Measurements from ENCODE around the gene NUMA1. TPM values are rescaled to one million over a fixed set of nuclear protein-coding genes. Genes with fewer than 3 reads are reported as not detected.

NUMA1 gene
- total RNA-seq, 1 donor from 2014 or later: 145 TPM

DNA sequence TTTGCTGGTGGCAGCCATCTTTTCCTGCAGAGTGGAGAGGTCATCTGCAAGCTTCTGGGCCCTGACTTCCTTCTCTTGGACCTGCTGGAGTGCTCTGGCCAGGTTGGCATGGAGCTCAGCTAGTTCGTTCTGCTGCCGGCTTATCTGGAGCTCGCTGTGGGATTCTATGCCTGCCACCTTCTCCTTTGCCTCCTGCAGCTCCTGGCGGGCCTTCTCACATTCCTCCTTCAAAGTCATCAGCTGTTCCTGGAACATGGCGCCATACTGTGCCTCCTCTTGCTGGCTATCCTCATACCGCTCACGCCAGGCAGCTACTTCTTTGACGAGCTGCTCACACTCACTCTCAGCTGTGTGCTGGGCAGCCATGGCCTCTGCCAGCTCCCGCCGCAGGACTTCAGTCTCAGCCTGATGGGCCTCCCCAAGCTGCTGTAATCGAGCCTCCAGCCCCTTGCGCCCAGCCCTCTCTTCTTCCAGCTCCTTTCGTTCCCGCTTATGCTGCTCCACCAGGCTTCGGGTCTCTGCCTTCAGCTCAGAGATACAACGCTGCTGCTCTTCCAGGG, 65.5 kb downstream of the NUMA1 start:
- DNase-seq (ENCODE audit: low spot score): no peak

DNA sequence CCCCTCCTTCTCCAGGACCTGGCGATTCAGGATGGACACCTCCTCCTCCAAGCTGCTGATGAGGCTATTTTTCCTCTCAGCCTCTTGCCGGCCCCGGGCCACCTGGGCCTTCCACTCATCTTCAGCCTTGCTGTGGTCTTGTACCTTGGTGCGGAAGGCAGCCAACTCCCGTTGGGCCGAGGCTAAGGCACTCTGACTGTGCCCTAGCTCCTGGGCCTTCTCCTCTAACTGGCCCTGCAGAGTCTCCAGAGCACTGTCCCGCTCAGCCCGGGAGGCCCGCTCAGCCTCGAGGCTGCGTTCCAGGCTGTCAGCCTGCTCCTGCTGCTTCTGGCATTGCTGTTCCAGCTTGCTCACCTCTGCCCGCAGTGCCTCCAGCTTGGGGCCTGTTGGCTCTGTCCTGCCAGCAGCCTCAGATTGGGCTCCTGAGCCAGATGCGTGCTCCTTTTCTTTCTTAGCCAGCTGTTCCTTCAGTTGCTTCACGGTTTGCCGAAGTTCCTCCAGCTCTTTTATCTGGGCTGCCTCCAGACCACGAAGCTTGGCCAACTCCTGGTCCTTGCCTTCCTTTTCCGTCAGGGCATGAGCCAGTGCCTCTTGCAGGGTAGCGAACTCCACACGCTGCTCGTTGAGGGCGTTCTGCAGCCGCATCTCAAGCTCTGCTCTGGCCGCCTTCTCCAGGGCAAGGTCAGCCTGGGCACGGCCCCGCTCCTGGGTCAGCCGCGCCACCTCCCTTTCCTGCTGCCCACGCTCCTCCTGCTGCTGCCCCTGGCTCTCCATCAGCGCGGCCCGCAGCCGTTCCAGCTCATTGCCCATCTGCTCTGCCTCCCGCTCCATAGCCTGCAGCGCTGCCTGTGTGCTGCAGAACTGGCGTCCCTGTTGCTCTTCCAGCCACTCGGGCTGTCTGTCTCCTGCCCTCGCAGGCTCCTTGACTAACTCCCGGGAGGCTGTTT, 66.3 kb downstream of the NUMA1 start:
- no peak for DNase-seq (ENCODE audit: low spot score)

DNA sequence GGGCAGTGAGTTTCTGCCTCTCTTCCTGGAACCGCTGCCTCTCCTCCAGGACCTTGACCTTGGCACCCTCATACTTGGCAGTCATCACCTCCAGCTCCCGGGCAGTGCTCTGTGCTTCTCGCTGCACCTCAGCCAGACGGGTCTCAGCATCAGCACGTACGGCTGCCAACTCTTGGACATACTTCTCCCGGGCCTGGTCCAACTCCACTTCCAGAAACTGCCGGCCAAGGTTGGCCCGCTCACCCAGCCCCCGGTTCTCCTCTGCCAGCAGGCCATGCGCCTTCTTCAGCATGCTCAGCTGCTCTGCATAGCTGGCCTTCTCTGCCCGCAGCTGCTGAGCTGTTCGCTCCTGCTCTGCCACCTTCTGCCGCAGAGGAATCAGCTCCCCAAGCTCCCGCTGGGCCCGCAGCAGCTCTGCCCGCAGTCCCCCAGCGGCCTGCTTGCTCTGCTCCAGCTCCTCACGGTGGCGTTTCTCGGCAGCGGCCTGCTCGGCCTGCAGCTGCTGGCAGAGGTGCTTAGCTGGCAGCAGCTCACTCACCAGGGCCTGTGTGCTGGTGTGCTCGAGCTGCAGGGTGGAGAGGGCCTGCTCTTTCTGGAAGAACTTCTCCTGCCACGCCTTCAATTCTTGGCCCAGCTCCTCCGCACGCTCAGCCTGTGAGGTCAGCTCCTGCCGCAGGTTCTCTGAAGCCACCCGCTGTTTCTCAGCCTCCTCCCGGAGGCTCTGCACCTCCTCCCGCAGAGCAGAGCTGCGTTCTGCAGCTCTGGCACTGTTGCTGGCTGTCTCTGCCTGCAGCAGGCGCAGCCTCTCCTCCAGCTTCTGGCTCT, 67.2 kb downstream of the NUMA1 start:
- DNase-seq (ENCODE audit: low spot score): peak; percentile 89

DNA sequence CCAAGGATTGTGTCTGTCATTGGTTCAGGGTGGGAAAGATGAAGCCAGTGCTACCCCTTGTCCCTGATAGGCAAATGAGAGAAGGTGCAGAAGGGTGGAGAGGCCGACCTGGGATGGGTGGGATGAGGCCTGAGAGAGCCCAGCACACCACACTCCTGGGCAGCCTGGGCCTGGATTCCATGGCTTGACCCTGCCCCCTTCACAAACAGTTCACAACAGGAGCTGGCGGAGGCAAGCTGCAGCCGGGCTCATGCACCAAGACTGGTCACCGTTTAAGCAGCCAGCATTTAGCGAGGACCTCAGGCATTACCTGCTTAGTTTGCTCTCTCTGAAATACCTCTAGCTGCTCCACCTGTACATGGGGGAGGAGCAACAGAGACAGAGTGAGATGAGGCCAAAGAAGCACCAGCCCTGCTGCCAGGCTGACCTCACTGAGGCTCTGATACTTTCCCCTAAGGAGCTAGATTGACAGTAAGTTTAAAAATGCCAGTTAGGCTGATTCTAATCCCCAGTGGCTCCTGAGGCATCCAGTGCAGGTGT, 68.2 kb downstream of the NUMA1 start:
- DNase-seq (ENCODE audit: low spot score): no peak

DNA sequence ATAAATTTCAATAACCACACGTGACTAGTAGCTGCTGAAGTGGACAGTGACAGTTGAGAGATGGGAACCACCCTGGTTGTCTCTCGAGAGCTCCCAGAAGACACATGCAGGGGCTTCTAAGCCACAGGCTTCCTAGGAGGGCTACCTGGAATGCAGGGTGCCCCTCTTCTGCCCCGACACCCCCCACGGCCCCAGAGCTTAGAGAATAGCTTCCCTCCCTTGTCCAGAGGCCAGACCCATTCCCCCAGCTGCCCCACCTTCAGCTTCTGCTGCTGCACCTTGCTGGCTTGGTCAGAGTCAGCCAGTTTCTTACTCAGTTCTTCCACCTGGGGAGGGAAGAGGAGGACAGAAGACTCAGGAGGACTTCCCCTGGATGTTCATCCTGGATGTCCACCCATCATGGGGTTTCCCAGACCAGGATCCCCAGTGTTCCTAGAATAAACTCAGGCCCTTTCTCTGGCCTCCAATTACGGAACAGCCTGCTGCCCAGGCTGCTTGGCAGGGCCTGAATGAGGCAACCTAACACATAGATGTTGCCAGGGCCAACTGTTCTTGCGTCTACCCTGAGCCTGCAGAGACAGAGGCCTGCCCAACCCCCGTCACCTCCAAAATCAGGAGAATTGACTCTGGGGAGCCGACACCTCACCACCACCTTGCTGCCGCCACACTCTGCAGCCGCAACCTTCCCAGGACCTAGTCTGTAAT, 69.7 kb downstream of the NUMA1 start:
- DNase-seq (ENCODE audit: low spot score): no peak

DNA sequence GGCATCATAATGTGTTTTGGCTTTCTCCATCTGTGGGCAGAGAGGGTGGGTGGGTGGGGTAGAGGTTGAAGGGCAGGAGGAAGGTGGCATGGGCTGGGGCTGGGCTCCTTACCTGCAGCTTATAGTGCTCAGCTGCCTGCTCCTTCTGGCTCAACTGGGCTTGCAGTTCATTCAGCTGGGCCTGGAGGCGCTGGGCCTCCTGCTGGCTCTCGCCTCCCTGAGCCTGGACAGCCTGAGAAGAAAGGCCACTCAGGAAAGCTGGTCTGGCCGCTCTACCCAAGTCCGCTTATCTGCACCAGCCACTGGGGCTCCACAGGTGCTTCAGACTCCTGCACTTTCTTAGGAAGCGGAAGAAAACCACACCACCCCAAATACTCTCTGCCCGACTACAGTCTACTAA, 71.2 kb downstream of the NUMA1 start:
- DNase-seq (ENCODE audit: low spot score): no peak

DNA sequence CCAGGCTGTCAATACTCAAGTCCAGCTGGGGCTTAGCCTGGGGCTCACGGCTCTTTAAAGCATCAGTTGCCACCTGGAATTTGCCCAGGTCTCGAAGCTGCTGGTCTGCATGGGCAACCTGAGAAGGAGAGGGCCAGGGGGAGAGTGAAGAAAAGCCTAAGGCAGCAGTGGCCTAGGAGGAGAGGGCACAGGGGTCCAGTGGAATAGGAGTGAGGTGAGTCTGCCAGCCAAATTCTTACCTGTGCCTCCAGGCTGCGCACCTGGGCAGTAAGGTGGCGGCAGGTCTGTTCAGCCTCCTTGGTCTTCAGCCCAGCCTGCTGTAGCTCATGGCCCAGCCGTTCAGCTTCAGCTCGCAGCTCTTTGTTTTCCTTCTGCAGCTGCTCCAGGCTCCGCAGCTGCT, 71.6 kb downstream of the NUMA1 start:
- DNase-seq (ENCODE audit: low spot score): no peak

DNA sequence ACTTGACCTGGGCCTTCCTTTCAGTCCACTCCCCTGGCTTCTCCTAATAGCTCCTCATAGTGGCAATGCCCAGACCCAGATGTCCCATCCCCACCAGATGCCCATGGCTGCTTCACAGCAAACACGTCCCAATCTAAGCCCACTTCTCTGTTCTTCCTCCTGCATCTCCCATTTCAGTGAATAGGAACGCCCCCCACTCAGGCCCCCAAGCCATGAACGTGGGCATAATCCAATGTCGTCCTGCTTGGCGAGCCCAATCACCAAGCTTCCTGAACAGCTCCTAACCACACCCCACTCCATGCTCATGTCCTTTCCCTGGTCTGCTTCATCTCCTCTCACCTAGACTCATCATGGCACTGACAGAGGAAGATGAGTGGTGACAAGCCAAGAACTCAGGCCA, 72.8 kb downstream of the NUMA1 start:
- DNase-seq (ENCODE audit: low spot score): no peak

DNA sequence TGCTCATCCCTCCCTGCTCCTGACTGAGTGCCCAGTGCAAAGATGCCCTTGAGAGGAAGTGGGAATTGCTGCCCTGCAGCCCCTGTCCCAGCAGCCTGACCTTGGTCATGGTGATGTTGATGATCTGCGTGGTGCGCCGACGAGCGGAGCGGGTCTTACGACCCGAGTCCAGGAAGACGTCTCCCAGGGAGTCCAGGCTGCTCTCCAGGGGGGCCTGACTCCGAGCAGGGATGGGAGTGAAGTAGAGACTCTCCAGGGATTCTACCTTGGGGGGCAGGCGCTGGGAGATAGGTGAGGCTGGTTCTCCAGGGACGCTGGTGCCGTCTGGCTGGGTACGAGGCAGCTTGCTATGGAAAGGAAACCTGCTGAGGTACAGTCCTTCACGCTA, 73.3 kb downstream of the NUMA1 start:
- no peak for DNase-seq (ENCODE audit: low spot score)

DNA sequence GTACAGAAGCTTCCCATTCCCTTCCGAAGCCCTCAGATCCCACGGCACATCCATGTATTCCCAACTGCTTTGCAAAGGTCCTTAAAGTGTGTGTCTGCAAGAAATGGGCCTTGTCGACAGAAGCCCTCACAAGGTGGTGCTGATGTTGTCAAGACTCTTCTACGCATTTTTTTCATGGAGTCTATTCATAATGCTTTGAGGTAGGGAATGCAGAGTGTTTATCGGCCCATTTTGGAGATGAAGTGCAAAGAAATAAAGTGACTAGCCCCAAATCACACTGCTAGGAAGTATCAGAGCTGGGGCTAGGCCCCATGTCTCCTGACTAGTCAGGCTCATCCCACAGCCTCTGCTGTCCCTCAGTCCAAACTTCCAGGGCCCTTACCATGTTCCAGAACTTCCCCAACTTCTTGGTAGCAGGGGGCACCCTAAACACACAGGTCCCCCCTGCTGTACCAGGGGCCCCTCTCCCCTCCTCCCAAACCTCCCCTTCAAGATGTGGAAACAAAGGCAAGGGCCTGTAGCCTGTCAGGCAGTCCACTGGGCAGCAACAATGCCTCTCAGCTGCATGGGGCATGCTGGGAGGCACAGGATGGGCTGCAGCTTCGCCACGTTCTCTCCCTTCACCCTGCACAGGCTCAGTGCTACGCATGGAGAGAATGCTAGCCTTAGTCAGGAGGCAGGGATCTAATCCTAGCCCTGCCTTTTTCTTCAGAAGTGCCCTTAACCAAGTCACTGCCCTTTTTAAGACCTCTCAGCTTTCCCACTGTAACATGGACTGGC, 73.8 kb downstream of the NUMA1 start:
- no peak for DNase-seq (ENCODE audit: low spot score)

DNA sequence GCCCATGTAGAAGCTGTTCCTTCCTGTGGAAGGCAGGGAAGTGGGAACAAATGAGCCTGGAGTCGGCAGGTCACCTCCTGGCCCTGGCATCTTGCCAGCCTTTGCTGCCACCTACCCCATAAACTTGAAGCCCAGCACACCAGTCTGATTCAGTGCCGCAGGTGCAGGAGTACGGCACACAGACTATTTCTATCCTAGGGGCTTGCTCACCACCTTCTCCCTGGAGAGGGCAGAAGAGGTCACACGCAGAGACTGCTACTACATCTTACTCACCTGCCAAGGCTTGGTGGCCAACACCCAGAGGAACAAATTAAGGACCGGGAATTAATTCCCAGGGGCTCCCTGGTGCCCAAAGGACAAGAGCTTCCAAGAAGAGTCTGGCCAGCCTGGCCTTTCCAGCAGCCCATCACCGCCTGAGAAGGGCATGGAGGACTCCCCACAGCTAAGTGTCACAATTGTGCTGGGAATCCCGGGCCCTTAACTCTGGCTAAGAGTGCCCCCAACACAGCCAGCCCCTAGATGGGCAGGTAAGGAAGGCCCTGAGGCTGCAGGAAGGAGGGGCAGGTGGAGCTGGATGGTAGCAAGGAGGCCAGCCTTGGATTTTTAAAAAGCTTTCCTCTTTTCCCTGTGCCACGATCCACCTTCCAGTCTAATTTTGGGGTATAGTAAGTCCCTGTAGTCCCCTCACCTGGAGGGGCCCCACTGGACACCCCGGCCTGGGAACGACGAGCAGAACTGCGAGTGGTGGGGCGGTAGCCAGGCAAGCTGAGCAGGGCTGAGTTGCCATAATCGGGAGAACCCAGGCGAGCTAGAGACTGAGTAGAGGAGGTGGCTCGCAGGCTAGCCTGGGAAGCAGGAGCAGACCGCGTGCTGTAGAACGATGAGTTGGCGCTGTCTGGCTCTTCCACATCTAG, 74.7 kb downstream of the NUMA1 start:
- no peak for DNase-seq (ENCODE audit: low spot score)

DNA sequence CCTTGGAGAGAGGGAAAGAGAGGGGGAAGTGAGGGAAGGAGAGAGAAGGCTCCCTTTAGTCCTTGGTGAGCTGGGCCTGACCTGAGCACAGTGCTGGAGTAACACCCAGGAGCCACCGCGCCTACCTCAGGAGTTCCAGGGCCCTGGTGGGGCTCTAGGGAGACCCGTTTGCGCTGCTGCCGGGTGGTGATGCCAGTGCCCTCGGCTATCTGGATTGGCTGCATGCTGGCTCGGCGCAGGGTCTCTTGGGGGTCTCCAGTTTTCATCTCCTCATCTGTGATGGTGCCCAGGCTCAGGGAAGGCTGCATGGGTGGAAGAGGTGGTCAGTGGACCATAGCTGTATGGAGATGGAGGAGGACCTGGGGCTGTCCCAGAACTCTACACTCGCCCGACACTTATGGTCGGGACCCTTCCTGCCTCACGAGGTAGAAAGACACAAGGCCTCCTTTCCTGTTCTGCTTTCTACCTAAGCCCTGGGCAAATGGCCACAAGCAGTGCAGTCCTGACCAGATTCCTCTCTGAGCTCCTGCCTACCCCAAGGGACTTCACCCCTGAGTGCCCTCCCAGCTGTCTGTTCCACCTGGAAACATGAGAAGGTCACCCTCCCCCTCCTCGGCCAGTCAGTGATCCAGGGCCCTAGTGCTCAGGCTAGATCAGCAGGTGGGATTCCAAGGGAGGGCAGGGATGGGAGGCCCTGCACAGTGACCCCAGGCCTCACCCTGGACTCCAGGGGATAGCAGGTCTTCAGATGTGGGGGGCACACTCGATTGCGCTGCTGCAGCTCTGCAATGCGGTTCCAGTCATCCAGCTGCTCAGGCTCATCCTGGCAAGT, 75.6 kb downstream of the NUMA1 start:
- DNase-seq (ENCODE audit: low spot score): no peak

DNA sequence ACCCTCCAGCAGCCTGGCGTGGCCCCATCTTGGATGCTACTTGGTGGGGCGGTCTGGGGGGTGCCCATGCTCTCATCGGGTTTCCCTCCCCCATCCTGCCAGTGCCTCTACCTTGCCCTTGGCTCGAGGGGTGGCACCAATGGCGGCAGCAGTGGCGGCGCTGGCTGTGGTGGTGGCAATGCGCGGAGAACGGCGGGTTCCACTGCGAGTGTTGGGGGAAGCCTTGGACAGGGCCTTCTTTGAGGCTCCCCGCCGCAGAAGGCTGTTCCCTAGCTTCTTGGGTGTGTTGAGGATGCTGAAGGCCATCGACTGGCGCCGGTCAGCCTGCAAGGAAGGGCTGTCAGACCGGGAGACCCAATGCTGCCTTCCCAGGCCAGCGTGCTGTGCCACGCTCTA, 76.6 kb downstream of the NUMA1 start:
- no peak for DNase-seq (ENCODE audit: low spot score)

DNA sequence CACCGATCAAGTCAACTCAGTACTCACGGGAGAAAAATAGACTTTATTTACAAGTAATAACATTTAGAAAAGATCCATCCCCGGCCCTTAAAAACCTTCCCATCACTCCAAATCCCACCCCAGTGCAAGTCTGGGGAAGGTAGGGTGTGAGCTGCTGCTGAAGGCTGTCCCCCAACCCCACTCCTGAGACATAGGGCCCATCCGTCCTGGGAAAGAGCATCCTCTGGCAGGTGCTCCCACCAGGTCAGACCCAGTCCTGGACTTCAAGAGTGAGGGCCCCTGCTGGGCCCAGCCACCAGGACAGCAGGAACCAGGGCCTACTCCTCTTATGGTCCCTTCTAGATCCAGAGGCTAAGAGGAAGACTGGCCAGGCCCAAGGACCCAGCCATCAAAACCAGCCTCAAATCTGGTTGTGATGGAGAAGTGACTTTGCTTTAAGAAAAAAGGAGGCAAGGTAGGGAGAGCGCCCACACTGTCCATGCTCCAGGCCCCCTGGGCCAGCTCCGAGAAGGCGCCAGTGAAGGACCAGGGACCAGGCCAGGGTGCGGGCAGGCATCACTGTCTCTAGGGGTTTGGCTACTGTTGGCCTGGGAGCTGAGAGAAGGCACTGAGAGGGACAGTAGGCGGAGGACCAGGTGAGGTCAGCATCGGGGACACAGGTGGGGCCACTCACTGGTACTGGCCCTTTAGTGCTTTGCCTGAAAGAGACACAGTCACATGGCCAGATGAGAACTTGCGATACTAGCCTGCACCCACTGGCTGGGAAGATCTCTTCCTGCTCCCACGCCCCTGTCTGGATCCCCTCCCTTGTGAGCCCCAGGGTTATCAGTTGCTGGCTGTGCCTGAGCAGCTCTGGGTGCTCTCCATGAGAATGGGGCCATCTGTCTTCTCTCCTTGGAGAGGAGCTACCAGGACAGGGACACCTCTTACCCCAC, 77.2 kb downstream of the NUMA1 start:
- DNase-seq (ENCODE audit: low spot score): no peak

DNA sequence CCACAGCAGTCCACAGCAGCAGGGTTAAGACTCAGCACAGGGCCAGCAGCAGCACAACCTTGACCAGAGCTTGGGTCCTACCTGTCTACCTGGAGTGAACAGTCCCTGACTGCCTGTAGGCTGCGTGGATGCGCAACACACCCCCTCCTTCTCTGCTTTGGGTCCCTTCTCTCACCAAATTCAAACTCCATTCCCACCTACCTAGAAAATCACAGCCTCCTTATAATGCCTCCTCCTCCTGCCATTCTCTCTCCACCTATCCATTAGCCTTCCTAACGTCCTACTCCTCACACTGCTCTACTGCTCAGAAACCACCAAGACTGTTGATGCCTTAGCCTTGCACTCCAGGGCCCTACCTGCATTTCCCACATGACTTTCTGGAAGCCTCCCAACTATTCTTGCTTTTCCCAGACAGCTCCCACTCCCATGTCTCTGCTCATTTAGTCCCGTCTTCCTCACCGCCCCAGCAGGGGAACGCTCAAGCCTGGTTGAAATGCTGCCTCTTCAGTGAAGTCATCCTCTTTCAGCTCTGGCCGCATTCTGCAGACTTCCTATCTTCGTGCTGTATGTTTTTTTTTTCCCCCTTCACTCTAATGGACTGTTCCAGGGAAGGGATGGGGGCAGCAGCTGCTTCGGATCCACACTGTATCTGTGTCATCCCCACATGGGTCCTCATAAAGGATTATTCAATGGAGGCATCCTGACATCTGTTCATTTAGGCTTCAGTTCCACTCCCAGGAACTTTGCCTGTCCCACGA, 78.3 kb downstream of the NUMA1 start:
- peak; percentile 58 for DNase-seq (ENCODE audit: low spot score)

DNA sequence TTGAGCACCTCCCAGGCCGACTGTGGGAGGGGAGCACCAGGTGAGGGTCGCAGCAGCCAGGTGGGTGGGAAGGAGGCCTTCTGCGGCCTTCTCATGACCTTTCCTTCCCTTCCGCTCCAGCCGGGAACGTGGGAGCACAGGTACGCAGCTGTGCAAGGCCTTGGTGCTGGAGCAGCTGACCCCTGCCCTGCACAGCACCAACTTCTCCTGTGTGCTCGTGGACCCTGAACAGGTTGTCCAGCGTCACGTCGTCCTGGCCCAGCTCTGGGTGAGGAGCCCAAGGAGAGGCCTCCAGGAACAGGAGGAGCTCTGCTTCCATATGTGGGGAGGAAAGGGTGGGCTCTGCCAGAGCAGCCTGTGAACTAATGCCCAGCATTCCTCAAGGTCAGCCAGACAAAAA, 79.1 kb downstream of the NUMA1 start:
- no peak for DNase-seq (ENCODE audit: low spot score)
